Thymus (tissue), 11 donors: ENCODE measurements around the gene RAB35. TPM values are rescaled to one million over a fixed set of nuclear protein-coding genes. Genes with fewer than 3 reads are reported as not detected.

Experiments used
- DNase-seq, 9 donors: peaks; one replicate each; pipeline ENCODE4 v3.0.0-alpha.2; 2013; ENCODE audit warnings: low spot score in 9 of 9, low read depth in 6 of 9, missing footprints in 1 of 9
- H3K27ac ChIP-seq, 2 donors: one replicate each; pipeline ENCODE4 v1.5.1; 2013; ENCODE audit warnings: control low read depth in 1 of 2, low read depth in 1 of 2, low read length in 1 of 2, mild to moderate bottlenecking in 1 of 2, moderate library complexity in 1 of 2
- H3K27me3 ChIP-seq, 2 donors: one replicate each; pipeline ENCODE4 v1.5.1; 2013; ENCODE audit warnings: low read length in 1 of 2; ENCODE audit not compliant: control insufficient read depth in 2 of 2, insufficient read depth in 1 of 2
- H3K36me3 ChIP-seq, 2 donors: one replicate each; pipeline ENCODE4 v1.5.1; 2013; ENCODE audit warnings: low read length in 1 of 2, mild to moderate bottlenecking in 1 of 2, moderate library complexity in 1 of 2; ENCODE audit not compliant: control insufficient read depth in 2 of 2, insufficient read depth in 2 of 2
- H3K4me1 ChIP-seq, 2 donors: one replicate each; pipeline ENCODE4 v1.5.1; 2013; ENCODE audit warnings: low read length in 2 of 2; ENCODE audit not compliant: control insufficient read depth in 2 of 2, insufficient read depth in 2 of 2
- H3K4me3 ChIP-seq, 2 donors: one replicate each; pipeline ENCODE4 v1.5.1; 2013; ENCODE audit warnings: low read length in 2 of 2, control low read depth in 1 of 2, mild to moderate bottlenecking in 1 of 2
- H3K9me3 ChIP-seq, 2 donors: one replicate each; pipeline ENCODE4 v1.5.1; 2013; ENCODE audit warnings: low read length in 1 of 2, mild to moderate bottlenecking in 1 of 2; ENCODE audit not compliant: control insufficient read depth in 2 of 2, insufficient read depth in 1 of 2
- WGBS: extraction: QIAGEN DNeasy Blood & Tissue Kit; methylation state at CpG from one replicate; pipeline ENCODE4 v1.1.7; 2013; 5-methylcytosine and 5-hydroxymethylcytosine counted together
- polyA plus RNA-seq: library from polyadenylated mRNA; stranded (reverse); fragments of 200-250 nt; gene quantifications from one replicate; pipeline ENCODE4 v1.2.3, GENCODE V29; 2013
- total RNA-seq: library from RNA; stranded (reverse); fragments of 120-200 nt; gene quantifications from one replicate; pipeline ENCODE4 v1.2.4, GENCODE V29; 2013
- donor health status: healthy.

Gene RAB35
- total and polyA plus RNA-seq, 2 donors: 32.2 to 37.5 TPM

DNA sequence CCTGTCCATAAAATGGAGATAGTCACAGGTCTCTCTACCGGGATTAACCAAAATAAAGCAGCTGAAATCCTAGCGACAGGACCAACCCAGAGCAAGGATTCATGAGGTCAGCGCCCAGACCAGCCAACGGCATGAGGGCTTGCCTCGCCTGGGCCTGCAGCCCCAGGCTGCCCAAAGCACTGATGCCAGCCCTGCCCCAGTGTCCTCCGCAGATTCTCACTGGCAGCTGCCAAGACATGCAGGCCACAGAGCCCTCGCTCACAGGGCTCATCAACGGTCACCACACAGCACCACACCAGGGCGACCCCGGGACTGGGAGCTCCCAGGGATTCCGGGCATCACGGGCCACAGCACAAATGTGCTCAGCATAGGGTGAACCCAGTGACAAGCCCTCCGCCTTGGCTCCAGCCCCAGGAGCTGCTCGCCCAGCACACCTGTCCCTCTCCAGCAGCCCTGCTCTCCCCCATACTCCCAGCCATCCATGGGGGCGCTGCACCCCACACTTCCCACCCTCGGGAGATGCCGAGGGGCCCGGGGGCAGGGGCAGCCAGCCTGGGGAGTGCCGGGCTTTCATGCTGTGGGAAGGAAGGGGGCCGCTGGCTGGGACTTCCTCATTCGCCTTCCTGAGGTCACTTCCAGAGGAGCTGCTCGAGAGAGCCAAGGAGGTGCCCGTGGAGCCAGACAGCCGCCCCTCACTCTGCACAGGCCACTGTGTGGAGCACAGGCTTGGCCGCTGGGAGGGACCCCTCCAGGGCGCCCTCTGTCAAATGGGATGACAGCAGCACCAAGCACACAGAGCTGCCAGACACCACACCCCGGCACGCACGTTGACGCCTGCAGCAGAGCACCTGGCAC is 14.1 kb downstream of the RAB35 start:
- no peak for DNase-seq
- WGBS: 90% methylated on average over 30 of the region's 30 CpGs
- peaks cover 0 to 5% of the 10 kb centered on the region in 2 donors for H3K4me1 ChIP-seq
- H3K27ac ChIP-seq: peak overlapping the region in 1 of 2 donors; percentile 12
- no peaks in the 10 kb centered on the region for H3K27me3 ChIP-seq
- peaks cover 73 to 81% of the 10 kb centered on the region in 2 donors for H3K36me3 ChIP-seq
- H3K9me3 ChIP-seq: no peaks in the 10 kb centered on the region
- no peak overlapping the region for H3K4me3 ChIP-seq

DNA sequence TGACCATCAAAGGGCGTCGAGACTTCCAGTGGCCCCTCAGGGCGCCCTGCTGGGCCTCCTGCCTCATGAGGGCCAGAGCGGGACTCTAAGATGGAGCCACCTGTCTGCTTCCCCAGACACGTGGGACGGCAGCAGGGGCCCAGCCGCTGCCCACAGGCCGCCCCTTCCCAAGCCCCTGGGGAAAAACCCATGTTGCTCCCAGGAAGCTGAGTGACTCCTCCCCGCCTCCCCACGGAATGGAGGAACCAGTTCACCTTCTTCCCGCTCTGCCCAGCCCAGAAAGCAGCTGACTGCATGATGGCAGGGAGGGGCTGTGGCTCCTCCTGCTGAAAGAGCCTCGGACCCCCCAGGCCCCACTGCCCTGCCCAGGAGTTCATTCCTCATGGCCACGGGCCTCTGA is 14.9 kb downstream of the RAB35 start:
- no peaks in the 10 kb centered on the region for H3K9me3 ChIP-seq
- H3K4me1 ChIP-seq: peaks cover 0 to 5% of the 10 kb centered on the region in 2 donors
- peak overlapping the region; percentile 10 to 12 for H3K27ac ChIP-seq
- peaks cover 75 to 83% of the 10 kb centered on the region in 2 donors for H3K36me3 ChIP-seq
- WGBS: 90% methylated on average over 13 of the region's 13 CpGs
- no peak for DNase-seq
- no peaks in the 10 kb centered on the region for H3K27me3 ChIP-seq
- no peak overlapping the region for H3K4me3 ChIP-seq

DNA sequence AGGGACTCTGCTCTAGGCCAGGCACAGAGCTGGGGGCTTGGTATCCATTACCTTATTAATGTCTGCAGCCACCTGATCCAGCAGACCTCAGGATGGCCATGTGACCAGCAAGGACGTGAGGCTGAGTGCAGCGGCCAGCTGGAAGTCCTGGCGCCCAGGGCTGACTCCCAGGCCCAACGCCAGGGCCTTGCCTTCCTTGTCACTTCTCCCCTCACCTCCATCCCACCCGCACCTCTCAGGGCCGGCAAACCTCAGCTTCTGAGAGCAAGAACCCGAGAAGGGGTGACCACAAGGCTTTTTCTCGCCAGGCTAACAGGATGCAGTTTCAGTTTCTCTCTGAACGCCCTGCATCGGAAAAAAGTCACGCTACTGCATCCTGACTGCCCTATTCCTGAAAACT is 15.4 kb downstream of the RAB35 start:
- Histone ChIP-seq H3K4me1 (peaks cover 0 to 5% of the 10 kb centered on the region in 2 donors), H3K36me3 (peaks cover 79 to 87% of the 10 kb centered on the region in 2 donors), H3K27ac (peak overlapping the region in 1 of 2 donors; percentile 10), H3K27me3 (no peaks in the 10 kb centered on the region), H3K9me3 (no peaks in the 10 kb centered on the region), H3K4me3 (no peak overlapping the region)
- DNase-seq: no peak
- WGBS: 69% methylated on average over 11 of the region's 11 CpGs

DNA sequence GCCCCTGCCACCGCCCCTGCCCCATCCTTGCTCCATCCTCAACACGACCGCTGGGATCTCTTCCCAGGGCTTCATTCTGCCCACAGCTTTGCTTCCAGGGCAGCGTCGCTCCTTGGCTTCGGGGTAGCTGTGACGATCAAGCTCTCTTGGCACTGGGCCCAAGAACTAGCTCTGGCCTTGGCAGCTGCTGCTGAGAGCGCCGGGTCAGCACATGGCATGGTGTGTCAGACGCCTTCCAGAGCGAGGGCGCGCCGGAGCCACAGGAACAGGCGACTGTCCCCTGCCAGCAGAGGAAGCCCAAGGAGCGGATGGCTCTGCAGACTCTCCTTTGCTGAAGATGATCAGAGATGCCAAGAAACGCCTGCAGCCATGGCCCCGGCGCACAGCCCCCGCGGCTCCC is 15.9 kb downstream of the RAB35 start:
- H3K27me3 ChIP-seq: no peaks in the 10 kb centered on the region
- WGBS: 89% methylated on average over 21 of the region's 21 CpGs
- no peak overlapping the region for H3K27ac ChIP-seq
- H3K4me3 ChIP-seq: no peak overlapping the region
- DNase-seq: no peak
- H3K36me3 ChIP-seq: peaks cover 85 to 90% of the 10 kb centered on the region in 2 donors
- peaks cover 0 to 5% of the 10 kb centered on the region in 2 donors for H3K4me1 ChIP-seq
- no peaks in the 10 kb centered on the region for H3K9me3 ChIP-seq

DNA sequence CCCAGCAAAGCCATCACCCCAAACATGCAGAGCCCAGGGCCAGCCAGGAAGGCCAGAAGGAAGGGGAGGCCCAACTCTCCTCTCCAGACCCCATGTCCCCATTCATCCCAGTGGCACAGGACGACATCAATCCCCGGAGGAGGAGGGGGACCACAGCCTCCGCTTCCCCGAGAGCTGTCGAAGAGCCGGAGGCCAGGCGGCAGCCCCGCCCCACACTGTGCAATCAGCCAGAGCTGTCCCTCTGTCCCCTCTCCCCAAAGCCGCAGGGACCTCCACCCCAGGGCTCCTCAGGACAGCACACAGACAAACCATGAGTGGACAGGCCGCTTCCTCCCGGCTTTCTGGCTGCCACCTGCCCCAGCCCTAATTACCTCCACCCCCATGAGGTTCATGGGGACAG is 16.8 kb downstream of the RAB35 start:
- Histone ChIP-seq H3K9me3 (no peaks in the 10 kb centered on the region), H3K4me1 (peaks cover 0 to 5% of the 10 kb centered on the region in 2 donors), H3K4me3 (no peak overlapping the region), H3K27ac (no peak overlapping the region), H3K36me3 (peaks cover 87 to 92% of the 10 kb centered on the region in 2 donors), H3K27me3 (no peaks in the 10 kb centered on the region)
- DNase-seq: no peak
- 98% methylated on average over 11 of the region's 11 CpGs for WGBS

DNA sequence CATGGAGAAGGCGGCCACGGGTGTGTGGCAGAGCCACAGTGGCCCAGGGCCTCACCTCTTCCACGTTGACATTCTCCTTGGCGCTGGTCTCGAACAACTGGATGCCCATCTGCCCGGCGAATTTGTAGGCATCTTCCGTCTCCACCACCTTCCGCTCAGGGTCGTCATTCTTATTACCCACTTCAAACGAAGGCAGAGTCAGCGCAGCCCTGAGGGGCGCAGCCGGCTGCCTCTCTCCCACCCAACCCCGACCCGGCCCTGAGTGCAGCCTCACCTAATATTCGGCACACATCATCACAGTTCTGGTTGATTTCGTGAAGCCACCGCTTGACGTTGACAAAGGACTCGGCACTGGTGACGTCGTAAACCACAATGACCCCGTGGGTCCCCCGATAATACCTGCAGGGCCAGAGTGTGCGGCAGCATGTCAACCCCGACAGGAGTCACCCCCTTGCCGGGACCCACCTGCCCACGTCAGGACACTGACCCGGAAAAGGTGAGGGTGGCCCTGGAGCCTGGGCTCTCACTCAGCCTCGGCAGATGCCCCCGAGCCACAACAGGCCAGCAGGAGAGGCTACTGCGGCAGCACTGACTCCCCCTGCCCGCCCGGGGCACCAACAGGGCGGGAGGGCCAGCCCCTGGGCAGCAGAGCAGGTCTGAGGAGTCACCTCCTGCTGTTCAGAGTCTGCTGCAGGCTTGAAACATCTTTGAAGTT is 17.6 kb downstream of the RAB35 start:
- no peaks in the 10 kb centered on the region for H3K9me3 ChIP-seq
- H3K4me1 ChIP-seq: peaks cover 0 to 8% of the 10 kb centered on the region in 2 donors
- H3K27me3 ChIP-seq: no peaks in the 10 kb centered on the region
- 99% methylated on average over 36 of the region's 36 CpGs for WGBS
- H3K27ac ChIP-seq: no peak overlapping the region
- no peak overlapping the region for H3K4me3 ChIP-seq
- H3K36me3 ChIP-seq: peaks cover 84 to 94% of the 10 kb centered on the region in 2 donors
- DNase-seq: no peak

DNA sequence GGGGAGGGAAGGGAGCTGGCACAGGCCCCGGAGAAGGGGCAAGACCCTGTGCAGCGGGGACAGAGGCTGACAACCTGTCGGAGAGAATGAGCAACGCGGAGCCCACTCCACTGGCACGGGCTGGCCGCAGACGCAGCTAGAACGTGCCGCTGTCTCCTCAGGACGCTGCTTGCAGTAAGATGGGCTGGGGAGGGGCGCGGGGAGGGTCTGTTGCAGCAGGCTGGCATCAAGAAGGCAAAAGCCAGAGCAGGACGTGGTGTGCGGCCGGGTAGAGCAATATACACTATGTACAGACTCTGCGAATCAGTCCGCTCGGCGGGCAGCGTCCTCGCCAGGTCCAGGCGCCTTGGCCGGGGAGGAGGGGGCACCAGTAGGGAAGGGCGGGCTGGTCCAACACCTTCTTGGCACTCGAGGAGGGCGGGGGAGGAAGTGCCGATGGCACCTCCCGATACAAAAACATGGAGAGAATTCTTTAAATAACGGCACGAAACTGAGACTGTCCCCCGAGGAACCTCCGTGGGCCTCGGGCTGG is 19.8 kb downstream of the RAB35 start:
- Histone ChIP-seq H3K4me3 (no peak overlapping the region), H3K27ac (no peak overlapping the region), H3K9me3 (no peaks in the 10 kb centered on the region), H3K36me3 (peaks cover 75 to 94% of the 10 kb centered on the region in 2 donors), H3K27me3 (no peaks in the 10 kb centered on the region), H3K4me1 (peaks cover 0 to 15% of the 10 kb centered on the region in 2 donors)
- DNase-seq: no peak
- WGBS: 98% methylated on average over 34 of the region's 34 CpGs

DNA sequence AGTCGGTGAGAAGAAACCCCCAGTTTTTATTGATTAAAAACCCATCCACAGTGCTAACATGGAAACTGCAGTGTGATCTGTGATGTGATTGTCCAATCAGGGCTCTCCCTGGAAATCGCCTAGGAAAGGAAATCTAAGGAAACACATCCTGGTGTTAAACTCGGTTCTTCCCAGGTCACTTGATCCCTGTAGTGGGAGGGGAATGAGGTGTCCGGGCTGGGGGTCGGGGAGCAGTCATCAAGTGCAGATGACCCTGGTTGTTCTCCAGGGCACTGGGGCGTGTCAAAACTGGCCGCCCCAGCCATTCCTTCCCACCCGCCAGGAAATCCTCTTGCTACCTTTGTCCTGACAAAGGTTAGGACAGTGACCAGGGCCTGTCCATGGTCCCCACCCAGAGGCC is 20.8 kb downstream of the RAB35 start:
- Histone ChIP-seq H3K27me3 (no peaks in the 10 kb centered on the region), H3K4me1 (peaks cover 0 to 14% of the 10 kb centered on the region in 2 donors), H3K4me3 (no peak overlapping the region), H3K27ac (no peak overlapping the region), H3K9me3 (no peaks in the 10 kb centered on the region), H3K36me3 (peaks cover 73 to 92% of the 10 kb centered on the region in 2 donors)
- DNase-seq: no peak
- 98% methylated on average over 8 of the region's 8 CpGs for whole genome bisulfite sequencing

DNA sequence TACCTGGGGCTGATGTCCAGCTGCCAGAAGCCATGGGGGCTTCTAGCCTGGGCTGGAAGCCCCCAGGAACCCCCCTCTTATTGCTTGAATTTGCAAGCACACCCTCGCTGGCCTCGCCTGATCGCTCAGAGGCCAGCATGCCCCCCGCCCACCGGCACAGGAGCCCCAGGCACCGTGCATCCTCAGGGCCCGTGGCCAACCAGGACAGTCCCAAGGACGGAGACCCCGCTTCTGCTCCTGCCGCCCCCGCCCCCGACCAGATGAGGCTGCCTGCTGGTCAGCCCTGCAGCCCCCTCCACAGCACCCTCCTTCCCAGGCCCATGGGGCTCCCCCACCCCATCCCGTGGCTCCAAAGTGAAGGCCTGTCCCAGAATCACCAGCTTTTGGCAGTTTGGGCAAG is 21.2 kb downstream of the RAB35 start:
- no peak overlapping the region for H3K4me3 ChIP-seq
- H3K9me3 ChIP-seq: no peaks in the 10 kb centered on the region
- H3K36me3 ChIP-seq: peaks cover 72 to 92% of the 10 kb centered on the region in 2 donors
- WGBS: 96% methylated on average over 13 of the region's 13 CpGs
- no peak for DNase-seq
- no peak overlapping the region for H3K27ac ChIP-seq
- peaks cover 0 to 10% of the 10 kb centered on the region in 2 donors for H3K4me1 ChIP-seq
- H3K27me3 ChIP-seq: no peaks in the 10 kb centered on the region
